SK-N-SH treated with all-trans-retinoic acid at 6 μM for 48 hours (cell line): ENCODE results near the gene TNIP1.

Experiments used
- ATAC-seq: fragments of 200-7000 bp; cut with Tn5 transposase; 3 replicates; pipeline ENCODE4 v1.9.1; 2020; ENCODE audit warnings: mild to moderate bottlenecking, moderate library complexity
- ARNTL ChIP-seq: fragments of 450-650 bp; formaldehyde crosslinking; IDR thresholded peaks from 2 replicates; pipeline ENCODE4 v1.5.0; 2020; ENCODE audit warnings: low read depth, mild to moderate bottlenecking, moderate library complexity, borderline replicate concordance
- BACH2 ChIP-seq: fragments of 250-450 bp; sonication (Bioruptor Pico); IDR thresholded peaks from 2 replicates; pipeline ENCODE4 v1.9.0; 2021; ENCODE audit warnings: mild to moderate bottlenecking, borderline replicate concordance
- CREB5 ChIP-seq: fragments of 250-450 bp; sonication (Bioruptor Pico); IDR thresholded peaks from 2 replicates; pipeline ENCODE4 v1.5.1; 2020; ENCODE audit warnings: low read depth, mild to moderate bottlenecking, moderate library complexity
- CSDC2 ChIP-seq: fragments of 250-450 bp; sonication (Bioruptor Pico); IDR thresholded peaks from 2 replicates; pipeline ENCODE4 v1.5.0; 2020; ENCODE audit warnings: mild to moderate bottlenecking, moderate library complexity
- CSRNP3 ChIP-seq: fragments of 250-450 bp; sonication (Bioruptor Pico); IDR thresholded peaks from 2 replicates; pipeline ENCODE4 v1.5.1; 2021; ENCODE audit warnings: mild to moderate bottlenecking, moderate library complexity
- ESRRG ChIP-seq: fragments of 250-450 bp; sonication (Bioruptor Pico); IDR thresholded peaks from 2 replicates; pipeline ENCODE4 v1.6.1; 2021; ENCODE audit warnings: mild to moderate bottlenecking
- GLIS3 ChIP-seq: fragments of 250-450 bp; sonication (Bioruptor Pico); IDR thresholded peaks from 2 replicates; pipeline ENCODE4 v1.5.0; 2020; ENCODE audit warnings: mild to moderate bottlenecking, moderate library complexity
- ISL1 ChIP-seq: fragments of 250-450 bp; sonication (Bioruptor Pico); IDR thresholded peaks from 2 replicates; pipeline ENCODE4 v2.1.2; 2022; ENCODE audit warnings: mild to moderate bottlenecking, moderate library complexity
- OSR1 ChIP-seq: fragments of 250-450 bp; sonication (Bioruptor Pico); IDR thresholded peaks from 2 replicates; pipeline ENCODE4 v1.8.0; 2022; ENCODE audit warnings: moderate library complexity, mild to moderate bottlenecking, inconsistent platforms
- PATZ1 ChIP-seq: fragments of 250-450 bp; sonication (Bioruptor Pico); IDR thresholded peaks from 2 replicates; pipeline ENCODE4 v1.8.0; 2020; ENCODE audit warnings: mild to moderate bottlenecking, moderate library complexity, borderline replicate concordance
- POU6F1 ChIP-seq: fragments of 250-450 bp; sonication (Bioruptor Pico); IDR thresholded peaks from 2 replicates; pipeline ENCODE4 v1.8.0; 2021; ENCODE audit warnings: low read depth, mild to moderate bottlenecking, moderate library complexity, borderline replicate concordance
- PPARA ChIP-seq: fragments of 250-450 bp; sonication (Bioruptor Pico); IDR thresholded peaks from 2 replicates; pipeline ENCODE4 v1.5.0; 2020; ENCODE audit warnings: mild to moderate bottlenecking, borderline replicate concordance
- RARB ChIP-seq: fragments of 250-450 bp; sonication (Bioruptor Pico); IDR thresholded peaks from 2 replicates; pipeline ENCODE4 v1.8.0; 2021; ENCODE audit warnings: mild to moderate bottlenecking, moderate library complexity
- SNAI2 ChIP-seq: fragments of 250-450 bp; sonication (Bioruptor Pico); IDR thresholded peaks from 2 replicates; pipeline ENCODE4 v1.5.0; 2020; ENCODE audit warnings: mild to moderate bottlenecking, moderate library complexity
- TCF4 ChIP-seq: fragments of 250-450 bp; sonication (Bioruptor Pico); IDR thresholded peaks from 2 replicates; pipeline ENCODE4 v1.8.0; 2021; ENCODE audit warnings: mild to moderate bottlenecking, moderate library complexity, borderline replicate concordance
- TOX ChIP-seq: fragments of 250-450 bp; sonication (Bioruptor Pico); IDR thresholded peaks from 2 replicates; pipeline ENCODE4 v1.8.0; 2021; ENCODE audit warnings: mild to moderate bottlenecking, moderate library complexity, borderline replicate concordance
- TSHZ2 ChIP-seq: fragments of 250-450 bp; sonication (Bioruptor Pico); IDR thresholded peaks from 2 replicates; pipeline ENCODE4 v1.5.0; 2020; ENCODE audit warnings: mild to moderate bottlenecking, moderate library complexity
- ZC3H10 ChIP-seq: fragments of 250-450 bp; sonication (Bioruptor Pico); IDR thresholded peaks from 2 replicates; pipeline ENCODE4 v1.5.1; 2021; ENCODE audit warnings: mild to moderate bottlenecking, moderate library complexity
- ZFP3 ChIP-seq: fragments of 250-450 bp; sonication (Bioruptor Pico); IDR thresholded peaks from 2 replicates; pipeline ENCODE4 v1.5.0; 2020; ENCODE audit warnings: mild to moderate bottlenecking, moderate library complexity
- ZFP30 ChIP-seq: fragments of 450-650 bp; formaldehyde crosslinking; IDR thresholded peaks from 2 replicates; pipeline ENCODE4 v1.5.0; 2022; ENCODE audit warnings: mild to moderate bottlenecking, moderate library complexity
- ZNF565 ChIP-seq: fragments of 450-650 bp; formaldehyde crosslinking; conservative IDR thresholded peaks from 2 replicates; pipeline ENCODE4 v1.5.0; 2020; ENCODE audit warnings: low read depth, mild to moderate bottlenecking, moderate library complexity
- ZNF70 ChIP-seq: fragments of 450-650 bp; formaldehyde crosslinking; IDR thresholded peaks from 2 replicates; pipeline ENCODE4 v1.5.0; 2020; ENCODE audit warnings: mild to moderate bottlenecking, moderate library complexity

The TNIP1 gene

GRCh38 chr5:151012862-151013261 is 68.0 kb downstream of the TNIP1 start:
- ATAC-seq, result no peak
- TF ChIP-seq POU6F1, result no peak
- TF ChIP-seq ESRRG (CRISPR knock-in tag), result no peak
- no peak for TF ChIP-seq TOX (CRISPR knock-in tag)
- no peak for TF ChIP-seq RARB (CRISPR knock-in tag)
- TF ChIP-seq ZFP3 (CRISPR knock-in tag), result no peak
- no peak for TF ChIP-seq BACH2 (CRISPR knock-in tag)
- TF ChIP-seq ZNF70, result no peak
- no peak for TF ChIP-seq TSHZ2 (CRISPR knock-in tag)
- no peak for TF ChIP-seq ZNF565 (CRISPR knock-in tag)
- TF ChIP-seq CSRNP3 (CRISPR knock-in tag), result no peak
- no peak for TF ChIP-seq ISL1 (CRISPR knock-in tag)
- TF ChIP-seq ARNTL (CRISPR knock-in tag), result no peak
- no peak for TF ChIP-seq SNAI2 (CRISPR knock-in tag)
- TF ChIP-seq TCF4 (CRISPR knock-in tag), result no peak
- TF ChIP-seq PATZ1 (CRISPR knock-in tag), result no peak
- TF ChIP-seq GLIS3 (CRISPR knock-in tag), result no peak

- no peak for TF ChIP-seq ISL1 (CRISPR knock-in tag)
- TF ChIP-seq PATZ1 (CRISPR knock-in tag), result no peak
- TF ChIP-seq BACH2 (CRISPR knock-in tag), result no peak
- no peak for TF ChIP-seq ZNF70
- no peak for TF ChIP-seq ZC3H10 (CRISPR knock-in tag)
- no peak for TF ChIP-seq OSR1 (CRISPR knock-in tag)
- TF ChIP-seq TSHZ2 (CRISPR knock-in tag), result no peak
- no peak for TF ChIP-seq CREB5
- TF ChIP-seq PPARA (CRISPR knock-in tag), result no peak
- no peak for TF ChIP-seq ESRRG (CRISPR knock-in tag)
- TF ChIP-seq POU6F1, result no peak
- TF ChIP-seq CSDC2 (CRISPR knock-in tag), result no peak
- no peak for TF ChIP-seq ZFP30
- no peak for TF ChIP-seq ZNF565 (CRISPR knock-in tag)
- no peak for TF ChIP-seq TOX (CRISPR knock-in tag)
- ATAC-seq, result no peak
Observed at GRCh38 chr5:151008906-151009305, 71.9 kb downstream of the TNIP1 start.
